ENCODE measurements around the gene UNC45B.

Gene UNC45B

GRCh38 chr17:35160354-35161201 lies 13.0 kb downstream of the UNC45B start:
- TF ChIP-seq, protein P1, sequence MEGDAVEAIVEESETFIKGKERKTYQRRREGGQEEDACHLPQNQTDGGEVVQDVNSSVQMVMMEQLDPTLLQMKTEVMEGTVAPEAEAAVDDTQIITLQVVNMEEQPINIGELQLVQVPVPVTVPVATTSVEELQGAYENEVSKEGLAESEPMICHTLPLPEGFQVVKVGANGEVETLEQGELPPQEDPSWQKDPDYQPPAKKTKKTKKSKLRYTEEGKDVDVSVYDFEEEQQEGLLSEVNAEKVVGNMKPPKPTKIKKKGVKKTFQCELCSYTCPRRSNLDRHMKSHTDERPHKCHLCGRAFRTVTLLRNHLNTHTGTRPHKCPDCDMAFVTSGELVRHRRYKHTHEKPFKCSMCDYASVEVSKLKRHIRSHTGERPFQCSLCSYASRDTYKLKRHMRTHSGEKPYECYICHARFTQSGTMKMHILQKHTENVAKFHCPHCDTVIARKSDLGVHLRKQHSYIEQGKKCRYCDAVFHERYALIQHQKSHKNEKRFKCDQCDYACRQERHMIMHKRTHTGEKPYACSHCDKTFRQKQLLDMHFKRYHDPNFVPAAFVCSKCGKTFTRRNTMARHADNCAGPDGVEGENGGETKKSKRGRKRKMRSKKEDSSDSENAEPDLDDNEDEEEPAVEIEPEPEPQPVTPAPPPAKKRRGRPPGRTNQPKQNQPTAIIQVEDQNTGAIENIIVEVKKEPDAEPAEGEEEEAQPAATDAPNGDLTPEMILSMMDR (conservative IDR thresholded peaks at IDR 0.05; ENCODE audit: low read depth, low read length): no peak
- no peak overlapping the region for H3K4me3 ChIP-seq (IDR thresholded peaks at IDR 0.05; ENCODE audit: insufficient read depth, low read depth, low read length)
- H3K27ac ChIP-seq: no peak overlapping the region

GRCh38 chr17:35161281-35161761 lies 13.7 kb downstream of the UNC45B start:
- H3K27me3 ChIP-seq (ENCODE audit: insufficient read depth, low read depth): no peaks in the 10 kb centered on the region
- no peaks in the 10 kb centered on the region for H3K4me1 ChIP-seq (ENCODE audit: low read depth, poor library complexity, severe bottlenecking)
- TF ChIP-seq, protein P1 (conservative IDR thresholded peaks at IDR 0.05; ENCODE audit: low read depth, low read length): no peak
- H3K79me2 ChIP-seq (ENCODE audit: insufficient read depth, low read depth): no peaks in the 10 kb centered on the region
- H3K4me2 ChIP-seq: no peak overlapping the region
- H3K9ac ChIP-seq: no peak overlapping the region
- no peaks in the 10 kb centered on the region for H3K36me3 ChIP-seq (ENCODE audit: insufficient read depth)
- no peak overlapping the region for H3K4me3 ChIP-seq (IDR thresholded peaks at IDR 0.05; ENCODE audit: insufficient read depth, low read depth, low read length)
- no peaks in the 10 kb centered on the region for H4K20me1 ChIP-seq (ENCODE audit: insufficient read depth)
- no peak overlapping the region for H3K27ac ChIP-seq
- H2AFZ ChIP-seq (ENCODE audit: low read depth): no peak overlapping the region

More at GRCh38 chr17:35160354-35161201, 13.0 kb downstream of the UNC45B start:
- Histone ChIP-seq H3K36me3 (ENCODE audit: insufficient read depth) (no peaks in the 10 kb centered on the region), H2AFZ (ENCODE audit: low read depth) (no peak overlapping the region), H3K27me3 (ENCODE audit: insufficient read depth, low read depth) (no peaks in the 10 kb centered on the region), H3K79me2 (ENCODE audit: insufficient read depth, low read depth) (no peaks in the 10 kb centered on the region), H4K20me1 (ENCODE audit: insufficient read depth) (no peaks in the 10 kb centered on the region), H3K4me2 (no peak overlapping the region), H3K9ac (no peak overlapping the region), H3K4me1 (ENCODE audit: low read depth, poor library complexity, severe bottlenecking) (no peaks in the 10 kb centered on the region)

DNA sequence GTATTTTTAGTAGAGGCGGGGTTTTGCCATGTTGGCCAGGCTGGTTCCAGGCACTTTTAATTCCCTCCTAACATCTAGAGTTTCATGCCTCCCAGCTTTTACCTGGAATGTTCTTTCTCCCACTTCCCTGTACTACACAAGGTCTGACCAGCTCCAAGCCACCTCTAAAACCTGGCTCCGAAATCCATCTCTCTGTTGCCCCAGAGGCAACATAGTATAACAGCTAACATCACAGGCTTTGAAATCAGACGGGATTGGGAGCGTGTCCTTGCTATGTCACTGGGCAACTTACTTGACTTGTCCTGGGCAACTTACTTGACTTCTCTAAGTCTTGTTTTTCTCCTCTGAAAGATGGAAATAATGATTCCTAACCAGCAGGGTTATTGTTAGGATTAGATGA lies 15.1 kb downstream of the UNC45B start:
- Histone ChIP-seq H3K79me2 (ENCODE audit: insufficient read depth, low read depth) (no peaks in the 10 kb centered on the region), H3K27ac (no peak overlapping the region), H3K4me3 (IDR thresholded peaks at IDR 0.05; ENCODE audit: insufficient read depth, low read depth, low read length) (no peak overlapping the region), H3K9ac (no peak overlapping the region), H2AFZ (ENCODE audit: low read depth) (no peak overlapping the region), H3K27me3 (ENCODE audit: insufficient read depth, low read depth) (no peaks in the 10 kb centered on the region), H3K4me2 (no peak overlapping the region), H3K36me3 (ENCODE audit: insufficient read depth) (no peaks in the 10 kb centered on the region), H3K4me1 (ENCODE audit: low read depth, poor library complexity, severe bottlenecking) (no peaks in the 10 kb centered on the region), H4K20me1 (ENCODE audit: insufficient read depth) (no peaks in the 10 kb centered on the region)
- TF ChIP-seq, protein P1 (conservative IDR thresholded peaks at IDR 0.05; ENCODE audit: low read depth, low read length): no peak

GRCh38 chr17:35163886-35164285 lies 16.3 kb downstream of the UNC45B start:
- Histone ChIP-seq H2AFZ (ENCODE audit: low read depth) (no peak overlapping the region), H3K4me1 (ENCODE audit: low read depth, poor library complexity, severe bottlenecking) (no peaks in the 10 kb centered on the region), H3K27ac (no peak overlapping the region), H3K27me3 (ENCODE audit: insufficient read depth, low read depth) (no peaks in the 10 kb centered on the region), H3K79me2 (ENCODE audit: insufficient read depth, low read depth) (no peaks in the 10 kb centered on the region), H3K9ac (no peak overlapping the region), H3K4me3 (IDR thresholded peaks at IDR 0.05; ENCODE audit: insufficient read depth, low read depth, low read length) (no peak overlapping the region), H4K20me1 (ENCODE audit: insufficient read depth) (no peaks in the 10 kb centered on the region), H3K4me2 (no peak overlapping the region), H3K36me3 (ENCODE audit: insufficient read depth) (no peaks in the 10 kb centered on the region)
- TF ChIP-seq, protein P1 (conservative IDR thresholded peaks at IDR 0.05; ENCODE audit: low read depth, low read length): no peak
